Measurements from ENCODE around the gene PAM16. TPM values are rescaled to one million over a fixed set of nuclear protein-coding genes. Genes with fewer than 3 reads are reported as not detected.
"Not testable (repeated sequence)": the region's sequence is repeated elsewhere in the genome, so short reads cannot be mapped to it uniquely, and the experiment has no call there.

Gene PAM16
- total and polyA plus RNA-seq, 5 donors: 57.6 to 131 (median 59.8) TPM

GRCh38 chr16:4347765-4348509 lies 3.2 kb downstream of the PAM16 start:
- Histone ChIP-seq H3K9me3 (ENCODE audit: control insufficient read depth, low read length) (no peaks in the 10 kb centered on the region), H3K4me1 (ENCODE audit: control insufficient read depth, insufficient read depth, low read length) (peaks cover 4% of the 10 kb centered on the region), H3K27ac (ENCODE audit: low read length) (peak overlapping the region; percentile 11), H3K27me3 (ENCODE audit: control insufficient read depth, insufficient read depth) (no peaks in the 10 kb centered on the region), H3K4me3 (ENCODE audit: low read length) (no peak overlapping the region)
- 62% methylated on average over 17 of the region's 17 CpGs for WGBS
- DNase-seq (no peak), ATAC-seq (peak; percentile 3 to 5)
- intact Hi-C loops (cut with DNase I): no loop called here

GRCh38 chr16:4347010-4347409 lies 4.1 kb downstream of the PAM16 start:
- no peak overlapping the region for H3K4me3 ChIP-seq (ENCODE audit: low read length)
- H3K4me1 ChIP-seq (ENCODE audit: control insufficient read depth, insufficient read depth, low read length): peaks cover 4% of the 10 kb centered on the region
- DNase-seq (no peak), ATAC-seq (no peak)
- WGBS: 77% methylated on average over 8 of the region's 8 CpGs
- H3K9me3 ChIP-seq (ENCODE audit: control insufficient read depth, low read length): no peaks in the 10 kb centered on the region
- intact Hi-C loops (cut with DNase I): no loop called here
- H3K27ac ChIP-seq (ENCODE audit: low read length): peak overlapping the region; percentile 11
- no peaks in the 10 kb centered on the region for H3K27me3 ChIP-seq (ENCODE audit: control insufficient read depth, insufficient read depth)

- no peak for DNase-seq
- no peak overlapping the region for H3K27ac ChIP-seq (ENCODE audit: low read length)
- WGBS: 72% methylated on average over 14 of the region's 14 CpGs
- H3K27me3 ChIP-seq (ENCODE audit: control insufficient read depth, insufficient read depth): no peaks in the 10 kb centered on the region
- no peaks in the 10 kb centered on the region for H3K9me3 ChIP-seq (ENCODE audit: control insufficient read depth, low read length)
- ATAC-seq: no peak
- intact Hi-C loops (cut with DNase I): no loop called here
- H3K4me3 ChIP-seq (ENCODE audit: low read length): no peak overlapping the region
- peaks cover 4% of the 10 kb centered on the region for H3K4me1 ChIP-seq (ENCODE audit: control insufficient read depth, insufficient read depth, low read length)
Observed at GRCh38 chr16:4345836-4346781, 5.0 kb downstream of the PAM16 start.

GRCh38 chr16:4344983-4345835 lies 5.9 kb downstream of the PAM16 start:
- Histone ChIP-seq H3K9me3 (ENCODE audit: control insufficient read depth, low read length) (no peaks in the 10 kb centered on the region), H3K4me3 (ENCODE audit: low read length) (no peak overlapping the region), H3K4me1 (ENCODE audit: control insufficient read depth, insufficient read depth, low read length) (peaks cover 4% of the 10 kb centered on the region), H3K27ac (ENCODE audit: low read length) (no peak overlapping the region), H3K27me3 (ENCODE audit: control insufficient read depth, insufficient read depth) (no peaks in the 10 kb centered on the region)
- ATAC-seq (no peak), DNase-seq (no peak)
- 74% methylated on average over 26 of the region's 26 CpGs for WGBS
- intact Hi-C loops (cut with DNase I): no loop called here

- DNase-seq; H3K27ac ChIP-seq (ENCODE audit: low read length); H3K4me3 ChIP-seq (ENCODE audit: low read length); H3K27me3 ChIP-seq (ENCODE audit: control insufficient read depth, insufficient read depth); intact Hi-C loops (cut with DNase I); H3K4me1 ChIP-seq (ENCODE audit: control insufficient read depth, insufficient read depth, low read length); ATAC-seq; H3K9me3 ChIP-seq (ENCODE audit: control insufficient read depth, low read length): not testable (repeated sequence)
- WGBS: 57% methylated on average over 10 of the region's 10 CpGs
Observed at GRCh38 chr16:4344300-4344982, 6.7 kb downstream of the PAM16 start.

GRCh38 chr16:4342866-4343744 lies 8.0 kb downstream of the PAM16 start:
- H3K27me3 ChIP-seq (ENCODE audit: control insufficient read depth, insufficient read depth): no peaks in the 10 kb centered on the region
- no peak overlapping the region for H3K27ac ChIP-seq (ENCODE audit: low read length)
- peaks cover 4% of the 10 kb centered on the region for H3K4me1 ChIP-seq (ENCODE audit: control insufficient read depth, insufficient read depth, low read length)
- 88% methylated on average over 21 of the region's 21 CpGs for WGBS
- ATAC-seq (no peak), DNase-seq (no peak)
- no peak overlapping the region for H3K4me3 ChIP-seq (ENCODE audit: low read length)
- intact Hi-C loops (cut with DNase I): no loop called here
- no peaks in the 10 kb centered on the region for H3K9me3 ChIP-seq (ENCODE audit: control insufficient read depth, low read length)

GRCh38 chr16:4341250-4341649 lies 9.9 kb downstream of the PAM16 start:
- Histone ChIP-seq H3K4me1 (ENCODE audit: control insufficient read depth, insufficient read depth, low read length) (no peaks in the 10 kb centered on the region), H3K27me3 (ENCODE audit: control insufficient read depth, insufficient read depth) (no peaks in the 10 kb centered on the region), H3K9me3 (ENCODE audit: control insufficient read depth, low read length) (no peaks in the 10 kb centered on the region), H3K27ac (ENCODE audit: low read length) (no peak overlapping the region), H3K4me3 (ENCODE audit: low read length) (no peak overlapping the region)
- intact Hi-C loops (cut with DNase I): no loop called here
- 92% methylated on average over 13 of the region's 13 CpGs for WGBS
- DNase-seq: no peak
- ATAC-seq: no peak

- DNase-seq: peak in 1 of 3 donors; percentile 55
- no peaks in the 10 kb centered on the region for H3K4me1 ChIP-seq (ENCODE audit: control insufficient read depth, insufficient read depth, low read length)
Observed at GRCh38 chr16:4340443-4340842, 10.7 kb downstream of the PAM16 start.

GRCh38 chr16:4339909-4340308 lies 11.2 kb downstream of the PAM16 start:
- ATAC-seq (peak; percentile 47 to 53), DNase-seq (peak; percentile 74 to 88 (median 83))
- no peak overlapping the region for H3K4me3 ChIP-seq (ENCODE audit: low read length)
- no peaks in the 10 kb centered on the region for H3K9me3 ChIP-seq (ENCODE audit: control insufficient read depth, low read length)
- intact Hi-C loops (cut with DNase I): loop anchor here in 1 of 4 donors (10.0 kb wide), 1 partner anchor 55 kb away; no protein-coding TSS in a partner anchor
- no peaks in the 10 kb centered on the region for H3K4me1 ChIP-seq (ENCODE audit: control insufficient read depth, insufficient read depth, low read length)
- H3K27me3 ChIP-seq (ENCODE audit: control insufficient read depth, insufficient read depth): no peaks in the 10 kb centered on the region
- no peak overlapping the region for H3K27ac ChIP-seq (ENCODE audit: low read length)
- 37% methylated on average over 14 of the region's 14 CpGs for WGBS

More at GRCh38 chr16:4340443-4340842, 10.7 kb downstream of the PAM16 start:
- 79% methylated on average over 6 of the region's 6 CpGs for WGBS
- no peaks in the 10 kb centered on the region for H3K27me3 ChIP-seq (ENCODE audit: control insufficient read depth, insufficient read depth)
- no peak for ATAC-seq
- intact Hi-C loops (cut with DNase I): no loop called here
- H3K4me3 ChIP-seq (ENCODE audit: low read length): no peak overlapping the region
- no peak overlapping the region for H3K27ac ChIP-seq (ENCODE audit: low read length)
- H3K9me3 ChIP-seq (ENCODE audit: control insufficient read depth, low read length): no peaks in the 10 kb centered on the region
